Measurements from ENCODE around the gene VIPAS39. TPM values are rescaled to one million over a fixed set of nuclear protein-coding genes. Genes with fewer than 3 reads are reported as not detected.

VIPAS39 gene
- total and polyA plus RNA-seq, 2 of the 13 experiments (the other 11 are each of a cell fraction or from before 2014, with no cell fraction given) = 13.3 to 21.5 TPM

GRCh38 chr14:77498120-77498979 lies 40.9 kb upstream of the VIPAS39 start, which contains the start of gene ISM2 (continued):
- TF ChIP-seq KDM5A (IDR thresholded peaks at IDR 0.05; ENCODE audit: borderline replicate concordance, low read length) (no peak), DZIP1 (CRISPR knock-in tag; IDR thresholded peaks at IDR 0.05) (no peak), ZNF230 (CRISPR knock-in tag; IDR thresholded peaks at IDR 0.05) (no peak), ISL2 (CRISPR knock-in tag; IDR thresholded peaks at IDR 0.05) (peak; percentile 41; the same call in 1 of the 2 replicates), ZNF24 (IDR thresholded peaks at IDR 0.05) (no peak), IRX3 (CRISPR knock-in tag; IDR thresholded peaks at IDR 0.05; ENCODE audit: borderline replicate concordance, low read depth) (0 out of 2 replicates have a peak, but pooled peaks have one; percentile 71), ZNF780A (CRISPR knock-in tag; IDR thresholded peaks at IDR 0.05) (no peak), NRL (CRISPR knock-in tag; IDR thresholded peaks at IDR 0.05; ENCODE audit: borderline replicate concordance) (peak; percentile 34; the same call in 1 of the 2 replicates), PPARG (CRISPR knock-in tag; conservative IDR thresholded peaks at IDR 0.05) (no peak), ZNF678 (CRISPR knock-in tag; IDR thresholded peaks at IDR 0.05) (no peak), MED1 (CRISPR knock-in tag; IDR thresholded peaks at IDR 0.05) (peak; percentile 47), ZNF737 (CRISPR knock-in tag; IDR thresholded peaks at IDR 0.05; ENCODE audit: borderline replicate concordance) (0 out of 2 replicates have a peak, but pooled peaks have one; percentile 46), TOPORS (CRISPR knock-in tag; IDR thresholded peaks at IDR 0.05) (peak; percentile 86; the same call in 1 of the 2 replicates), KAT7 (CRISPR knock-in tag; IDR thresholded peaks at IDR 0.05; ENCODE audit: borderline replicate concordance) (no peak), U2AF2 (IDR thresholded peaks at IDR 0.05; ENCODE audit: low read depth, low read length) (no peak), CAMTA2 (CRISPR knock-in tag; IDR thresholded peaks at IDR 0.05; ENCODE audit: borderline replicate concordance) (peak; percentile 50; the same call in 1 of the 2 replicates), ZSCAN21 (CRISPR knock-in tag; IDR thresholded peaks at IDR 0.05; ENCODE audit: borderline replicate concordance) (peak; percentile 62; the same call in 1 of the 2 replicates), ZNF317 (CRISPR knock-in tag; IDR thresholded peaks at IDR 0.05) (0 out of 2 replicates have a peak, but pooled peaks have one; percentile 33), KDM3A (CRISPR knock-in tag; IDR thresholded peaks at IDR 0.05; ENCODE audit: low read depth) (peak; percentile 31; the same call in 1 of the 2 replicates), SP4 (CRISPR knock-in tag; IDR thresholded peaks at IDR 0.05) (peak; percentile 52; the same call in 1 of the 2 replicates), ASH2L (IDR thresholded peaks at IDR 0.05; ENCODE audit: insufficient read length, low read depth, low read length) (no peak), ZBTB7A (CRISPR knock-in tag; IDR thresholded peaks at IDR 0.05) (no peak), STAG1 (CRISPR knock-in tag; IDR thresholded peaks at IDR 0.05) (0 out of 2 replicates have a peak, but pooled peaks have one; percentile 3)
- TF ChIP-seq, protein P1, sequence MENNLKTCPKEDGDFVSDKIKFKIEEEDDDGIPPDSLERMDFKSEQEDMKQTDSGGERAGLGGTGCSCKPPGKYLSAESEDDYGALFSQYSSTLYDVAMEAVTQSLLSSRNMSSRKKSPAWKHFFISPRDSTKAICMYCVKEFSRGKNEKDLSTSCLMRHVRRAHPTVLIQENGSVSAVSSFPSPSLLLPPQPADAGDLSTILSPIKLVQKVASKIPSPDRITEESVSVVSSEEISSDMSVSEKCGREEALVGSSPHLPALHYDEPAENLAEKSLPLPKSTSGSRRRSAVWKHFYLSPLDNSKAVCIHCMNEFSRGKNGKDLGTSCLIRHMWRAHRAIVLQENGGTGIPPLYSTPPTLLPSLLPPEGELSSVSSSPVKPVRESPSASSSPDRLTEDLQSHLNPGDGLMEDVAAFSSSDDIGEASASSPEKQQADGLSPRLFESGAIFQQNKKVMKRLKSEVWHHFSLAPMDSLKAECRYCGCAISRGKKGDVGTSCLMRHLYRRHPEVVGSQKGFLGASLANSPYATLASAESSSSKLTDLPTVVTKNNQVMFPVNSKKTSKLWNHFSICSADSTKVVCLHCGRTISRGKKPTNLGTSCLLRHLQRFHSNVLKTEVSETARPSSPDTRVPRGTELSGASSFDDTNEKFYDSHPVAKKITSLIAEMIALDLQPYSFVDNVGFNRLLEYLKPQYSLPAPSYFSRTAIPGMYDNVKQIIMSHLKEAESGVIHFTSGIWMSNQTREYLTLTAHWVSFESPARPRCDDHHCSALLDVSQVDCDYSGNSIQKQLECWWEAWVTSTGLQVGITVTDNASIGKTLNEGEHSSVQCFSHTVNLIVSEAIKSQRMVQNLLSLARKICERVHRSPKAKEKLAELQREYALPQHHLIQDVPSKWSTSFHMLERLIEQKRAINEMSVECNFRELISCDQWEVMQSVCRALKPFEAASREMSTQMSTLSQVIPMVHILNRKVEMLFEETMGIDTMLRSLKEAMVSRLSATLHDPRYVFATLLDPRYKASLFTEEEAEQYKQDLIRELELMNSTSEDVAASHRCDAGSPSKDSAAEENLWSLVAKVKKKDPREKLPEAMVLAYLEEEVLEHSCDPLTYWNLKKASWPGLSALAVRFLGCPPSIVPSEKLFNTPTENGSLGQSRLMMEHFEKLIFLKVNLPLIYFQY (CRISPR knock-in tag; IDR thresholded peaks at IDR 0.05; ENCODE audit: borderline replicate concordance) = peak; percentile 77; the same call in 1 of the 2 replicates
